HG03439 (cell line): Measurements from ENCODE around the gene LHPP.

ENCODE experiments used
- ATAC-seq: cut with Tn5 transposase; IDR thresholded peaks from one replicate; pipeline ENCODE4 v1.9.1; 2021; ENCODE audit warnings: mild to moderate bottlenecking, moderate library complexity; ENCODE audit not compliant: unreplicated experiment

The LHPP gene

DNA sequence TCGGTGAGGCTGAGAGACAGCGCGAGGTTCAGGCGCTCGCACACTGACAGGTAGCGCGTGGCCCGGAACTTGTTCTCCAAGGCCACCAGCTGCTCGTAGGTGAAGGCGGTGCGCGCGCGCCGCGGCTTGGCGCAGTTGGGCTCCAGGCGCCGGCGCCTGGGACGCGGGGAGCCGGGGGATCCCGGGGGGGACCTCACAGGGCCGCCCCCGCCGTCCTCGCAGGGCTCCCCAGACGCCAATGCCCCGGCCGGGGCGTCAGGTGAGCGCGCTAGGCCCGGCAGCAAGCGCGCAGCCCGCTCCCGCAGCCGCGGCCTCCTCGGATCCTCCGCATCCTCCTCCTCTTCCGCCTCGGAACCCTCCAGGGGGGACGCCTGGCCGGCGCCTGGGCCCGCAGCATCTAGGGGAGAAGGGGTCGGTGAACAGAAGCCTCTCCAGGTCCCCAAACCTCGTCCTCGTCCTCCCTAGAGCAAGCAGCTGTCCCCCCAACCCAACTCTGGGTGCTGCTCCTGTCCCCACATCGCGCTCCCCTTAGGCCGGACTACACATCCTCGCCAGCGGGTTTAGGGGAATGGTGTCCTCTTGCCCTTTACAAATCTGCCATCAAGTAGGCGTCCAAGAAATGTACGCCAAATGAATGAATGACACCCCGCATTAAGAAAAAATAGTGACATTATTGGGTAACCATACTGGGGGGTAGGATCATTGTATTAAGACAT lies 13.7 kb upstream of the LHPP start:
- no peak for ATAC-seq

DNA sequence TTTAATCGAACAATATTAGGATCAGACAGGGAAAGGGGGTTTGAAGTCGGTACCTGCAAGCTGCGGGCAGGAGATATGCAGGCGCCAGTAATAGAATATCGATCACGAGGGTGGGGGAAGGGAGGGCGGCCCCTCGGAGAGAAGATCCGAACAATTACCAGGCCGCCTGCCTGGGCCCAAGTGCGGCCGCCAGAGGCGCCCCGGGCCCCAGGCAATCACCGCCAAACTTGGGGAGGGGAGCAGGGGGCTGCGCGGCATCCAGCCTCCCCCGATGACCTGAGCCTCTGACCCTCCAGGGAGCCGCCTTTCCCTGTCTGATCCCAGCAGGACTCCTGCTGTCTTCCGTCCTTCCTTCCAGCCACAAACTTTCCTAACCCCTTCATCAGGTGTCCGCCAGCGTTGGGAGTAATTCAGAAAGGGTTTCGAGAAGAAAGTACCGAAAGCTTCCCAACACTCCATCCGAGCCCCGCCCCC lies 12.9 kb upstream of the LHPP start:
- ATAC-seq = no peak

DNA sequence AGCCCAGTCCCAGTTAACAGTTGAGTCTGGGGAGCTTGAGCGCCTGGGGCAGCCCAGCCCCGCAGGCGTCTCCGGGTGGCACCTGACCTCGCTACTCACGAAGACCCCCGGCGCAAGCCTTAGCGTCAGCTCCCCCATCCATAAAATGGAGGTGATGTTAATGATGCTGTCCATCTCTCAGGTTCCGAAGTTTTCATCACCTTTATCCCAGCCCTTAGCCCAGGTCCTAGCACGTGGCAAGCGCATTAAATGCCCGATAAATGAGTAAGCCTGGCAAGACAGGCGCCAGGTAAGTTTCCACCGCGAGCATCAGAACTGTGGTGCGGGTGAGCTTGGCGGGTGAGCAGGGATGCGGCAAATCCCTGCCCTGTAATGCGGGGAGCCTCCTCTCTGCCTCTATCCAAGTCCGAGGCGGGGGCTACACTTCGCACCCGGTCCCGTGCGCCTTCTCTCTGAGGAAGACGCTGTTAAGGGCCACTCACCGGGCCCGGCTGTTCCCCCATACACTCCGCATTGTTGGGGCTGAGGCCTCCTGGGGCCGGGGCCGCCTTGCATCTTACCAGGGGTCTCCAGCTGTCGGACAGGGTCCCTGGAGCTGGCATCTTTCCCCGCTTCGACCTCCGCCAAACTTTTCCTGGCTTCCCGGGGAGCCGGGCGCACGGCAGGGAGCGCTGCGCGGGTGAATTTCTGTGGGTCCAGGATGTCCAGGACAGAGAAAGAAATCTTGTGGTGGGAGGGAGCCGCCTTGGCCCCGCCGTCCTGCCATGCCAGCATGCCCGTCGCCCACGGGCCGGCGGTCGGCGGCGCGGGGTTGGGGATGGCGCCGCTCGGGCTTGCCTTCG lies 12.2 kb upstream of the LHPP start:
- no peak for ATAC-seq

DNA sequence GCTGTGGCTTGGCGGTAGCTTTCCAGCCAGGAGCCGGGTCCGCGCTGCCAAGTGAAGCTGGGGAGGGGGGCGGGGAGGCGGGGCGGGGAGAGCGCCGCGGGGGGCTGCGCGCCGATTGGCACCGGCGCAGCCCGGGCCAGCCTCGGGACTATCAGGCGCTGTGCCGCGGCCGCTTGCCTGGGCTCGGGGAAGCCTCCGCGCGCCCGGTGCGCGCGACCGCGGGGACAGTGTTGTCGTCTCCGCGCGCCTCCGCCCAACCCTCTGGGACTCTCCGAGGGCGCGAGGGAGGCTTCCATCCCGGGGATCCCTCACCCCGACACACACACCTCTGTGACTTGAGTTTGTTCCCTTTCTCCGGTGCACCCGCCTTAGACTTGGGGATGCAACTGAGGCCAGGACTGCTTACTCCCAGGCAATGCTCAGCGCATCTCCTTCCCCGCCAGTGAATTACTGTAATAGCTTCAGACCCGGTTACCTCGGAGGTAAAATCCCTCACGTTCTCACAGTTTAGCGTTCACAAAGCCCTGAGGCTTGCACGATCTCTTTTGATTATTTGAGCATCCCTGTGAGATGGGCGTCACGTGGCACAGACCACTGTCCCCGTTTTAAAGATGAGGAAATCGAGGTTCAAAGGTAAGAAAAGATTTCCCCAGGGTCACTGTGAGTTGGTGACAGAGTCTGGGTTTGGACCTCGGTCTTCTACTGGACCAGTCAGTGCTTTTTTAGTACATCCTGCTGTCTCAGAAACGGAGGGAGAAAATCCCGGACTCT lies 11.4 kb upstream of the LHPP start, which contains the start of gene NKX1-2:
Gene NKX1-2 (minus strand): TSS at position 24 of the 771 bp plus-strand sequence. CDS start 92 bp downstream, outside the sequence.
- ATAC-seq = no peak

DNA sequence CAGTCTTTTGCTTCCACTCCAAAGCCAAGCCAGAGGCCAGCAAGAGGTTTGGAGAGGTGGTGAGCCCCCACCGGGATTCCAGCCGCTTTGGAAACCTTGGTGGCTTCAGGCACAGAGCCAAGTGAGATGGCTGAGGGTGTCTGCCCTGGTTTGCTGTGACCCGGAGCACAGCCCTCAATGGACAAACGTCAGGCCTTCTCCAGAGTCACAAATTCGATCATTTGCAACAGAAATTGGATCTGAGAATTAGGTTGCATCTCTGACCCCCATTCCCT lies 10.9 kb upstream of the LHPP start:
- ATAC-seq = no peak

DNA sequence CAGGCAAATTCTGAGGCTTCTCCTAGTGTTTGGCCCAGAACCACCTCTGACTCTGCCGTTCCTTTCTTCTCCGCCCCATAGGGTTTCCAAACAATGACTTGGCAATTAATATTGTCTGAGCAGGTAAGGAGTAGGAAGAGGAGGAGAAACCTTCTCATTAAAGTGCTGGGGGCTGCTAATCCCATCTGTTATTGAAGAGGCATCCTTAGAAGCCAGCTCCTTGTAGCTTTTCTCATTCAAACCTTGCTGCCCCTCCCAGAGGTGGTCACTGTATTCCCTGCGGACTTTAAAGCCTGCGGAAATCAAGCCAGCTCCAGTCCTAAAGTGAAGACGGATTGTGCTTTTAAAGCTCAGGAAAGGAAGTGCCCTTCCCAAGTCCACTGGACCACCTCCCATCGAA lies 10.3 kb upstream of the LHPP start:
- no peak for ATAC-seq

DNA sequence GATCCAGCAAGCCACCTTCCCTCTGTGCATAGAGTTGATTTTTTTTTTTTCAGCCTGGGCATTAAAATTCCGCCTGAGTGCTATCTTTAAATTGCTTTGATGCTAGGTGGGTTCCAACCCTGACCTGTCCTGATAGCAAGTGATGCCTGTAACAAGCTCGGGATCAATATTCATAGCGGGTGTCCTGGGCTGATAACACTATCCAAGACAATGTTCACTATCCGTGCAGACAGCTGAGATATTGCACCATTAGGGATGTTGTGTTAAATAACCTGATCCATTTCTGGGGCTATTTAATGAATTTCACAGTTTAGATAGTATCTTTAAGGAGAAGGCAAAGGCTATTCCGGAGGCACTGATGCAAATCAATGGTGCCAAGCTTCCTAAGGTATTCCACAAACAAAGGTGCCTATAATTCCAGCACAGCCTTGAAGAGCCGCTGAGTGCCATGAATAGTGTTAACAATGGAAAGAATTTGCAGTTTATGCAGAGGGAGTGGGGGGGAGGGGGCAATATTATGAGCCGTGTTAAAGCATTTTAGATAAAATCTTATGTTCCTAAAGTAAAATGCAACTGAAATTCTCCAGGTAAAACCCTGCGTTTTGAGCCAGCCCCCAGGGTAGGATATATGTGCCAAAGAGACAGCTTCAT lies 7.5 kb upstream of the LHPP start:
- no peak for ATAC-seq

DNA sequence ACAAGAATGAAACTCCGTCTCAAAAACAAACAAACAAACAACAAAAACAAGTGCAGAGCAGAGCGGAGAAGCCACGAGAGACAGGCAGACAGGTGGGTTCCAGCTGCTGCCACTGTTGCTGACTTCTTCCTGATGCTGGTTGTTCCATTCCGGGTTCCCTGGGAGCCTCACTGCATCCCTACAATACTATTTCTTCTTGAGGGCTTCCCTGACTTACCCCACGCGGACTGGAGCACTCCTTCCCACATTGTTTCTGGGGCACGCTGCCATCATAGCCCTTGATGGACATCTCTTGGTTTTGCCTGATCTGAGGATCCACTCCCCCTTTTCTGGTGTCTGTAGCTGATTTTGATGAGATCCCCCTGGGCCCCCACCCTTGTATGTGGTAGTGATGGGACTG lies 6.2 kb upstream of the LHPP start:
- ATAC-seq = no peak

GRCh38 chr10:124458473-124458872 lies 3.1 kb upstream of the LHPP start:
- ATAC-seq = no peak

DNA sequence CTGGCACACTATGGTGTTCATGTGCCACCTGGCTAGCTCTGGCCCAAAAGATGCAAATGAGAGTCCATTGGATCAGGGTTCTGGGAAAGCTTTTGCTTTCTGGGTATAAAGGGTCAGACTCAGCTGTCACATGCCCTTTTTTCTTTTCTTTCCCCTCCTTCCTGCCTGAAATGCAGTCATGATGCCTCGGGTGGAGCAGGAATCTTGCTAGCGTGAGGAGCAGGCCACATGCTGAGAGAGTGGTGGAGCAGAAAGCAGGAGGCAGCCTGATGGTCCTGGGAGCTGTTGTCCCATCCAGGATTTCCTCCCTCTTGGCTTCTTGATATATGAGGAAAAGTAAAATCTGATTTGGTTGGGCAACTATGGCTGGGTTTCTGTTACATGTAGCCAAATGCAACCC lies 2.7 kb upstream of the LHPP start:
- no peak for ATAC-seq

GRCh38 chr10:124459395-124459794 lies 2.2 kb upstream of the LHPP start:
- no peak for ATAC-seq

DNA sequence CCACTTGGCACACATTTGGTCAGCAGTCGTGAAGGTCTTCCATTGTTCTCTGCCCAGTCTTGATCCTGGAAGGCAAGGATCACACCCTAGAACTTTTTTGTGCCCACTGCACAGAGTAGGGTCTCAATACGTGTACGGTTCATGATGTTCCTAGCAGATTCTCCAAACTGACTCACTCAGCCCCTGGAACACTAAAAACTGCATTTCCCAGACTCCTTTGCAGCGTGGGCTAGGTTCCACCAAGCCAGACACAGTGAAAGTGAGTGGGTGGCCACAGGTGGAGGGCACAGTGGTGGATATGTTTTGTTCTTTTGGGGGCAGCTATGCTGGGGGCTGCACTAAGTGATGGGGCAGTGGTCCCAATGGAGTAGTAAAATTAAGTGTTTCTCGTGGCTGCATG lies 1.5 kb upstream of the LHPP start:
- ATAC-seq = no peak

DNA sequence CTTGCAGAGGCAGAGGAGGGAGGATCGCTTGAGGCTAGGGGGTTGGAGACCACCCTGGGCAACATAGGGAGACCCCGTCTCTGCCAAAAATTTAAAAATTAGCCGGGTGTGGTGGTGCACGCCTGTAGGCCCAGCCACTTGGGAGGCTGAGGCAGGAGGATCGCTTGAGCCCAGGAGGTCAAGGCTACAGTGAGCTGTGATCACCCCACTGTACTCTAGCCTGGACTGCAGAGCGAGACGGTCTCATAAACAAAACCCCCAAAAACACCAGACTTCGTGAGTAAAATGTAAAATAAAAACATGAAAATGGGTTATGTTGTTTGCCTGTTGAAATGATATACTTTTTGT lies 699 bp downstream of the LHPP start:
- no peak for ATAC-seq

- no peak for ATAC-seq
Measured at GRCh38 chr10:124464028-124464965, 2.7 kb downstream of the LHPP start.

GRCh38 chr10:124465003-124465776 lies 3.6 kb downstream of the LHPP start:
- ATAC-seq = no peak

DNA sequence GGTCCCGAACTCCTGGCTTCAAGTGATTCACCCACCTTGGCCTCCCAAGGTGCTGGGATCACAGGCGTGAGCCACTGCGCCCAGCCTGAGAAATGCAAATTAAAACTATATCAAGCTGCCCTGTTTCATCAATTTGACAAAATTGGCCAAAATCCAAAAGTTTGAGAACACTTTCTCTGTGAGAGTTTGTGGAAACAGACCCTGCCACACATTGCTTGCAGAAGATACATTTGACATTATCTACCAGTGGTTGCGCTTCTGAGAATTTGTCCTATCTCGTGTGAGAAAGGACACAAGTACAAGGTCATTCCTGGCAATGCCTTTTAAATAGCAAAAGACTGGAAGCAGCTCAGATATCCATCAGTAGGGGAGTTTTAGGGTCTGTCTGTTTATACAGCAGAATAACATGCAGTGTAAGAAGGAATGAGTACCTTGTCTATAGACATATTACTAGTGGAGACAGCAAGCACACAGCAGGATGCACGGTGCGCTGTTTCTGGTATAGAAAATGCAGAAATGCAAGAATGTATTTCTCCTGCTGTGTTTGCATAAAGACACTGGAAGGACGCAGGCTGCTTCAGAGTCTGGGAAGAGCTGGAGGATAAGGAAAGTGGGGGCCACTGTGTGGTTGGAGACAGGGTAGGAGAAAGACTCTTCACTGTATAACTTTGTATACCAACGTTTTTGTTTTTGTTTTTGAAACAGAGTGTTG lies 4.3 kb downstream of the LHPP start:
- no peak for ATAC-seq

DNA sequence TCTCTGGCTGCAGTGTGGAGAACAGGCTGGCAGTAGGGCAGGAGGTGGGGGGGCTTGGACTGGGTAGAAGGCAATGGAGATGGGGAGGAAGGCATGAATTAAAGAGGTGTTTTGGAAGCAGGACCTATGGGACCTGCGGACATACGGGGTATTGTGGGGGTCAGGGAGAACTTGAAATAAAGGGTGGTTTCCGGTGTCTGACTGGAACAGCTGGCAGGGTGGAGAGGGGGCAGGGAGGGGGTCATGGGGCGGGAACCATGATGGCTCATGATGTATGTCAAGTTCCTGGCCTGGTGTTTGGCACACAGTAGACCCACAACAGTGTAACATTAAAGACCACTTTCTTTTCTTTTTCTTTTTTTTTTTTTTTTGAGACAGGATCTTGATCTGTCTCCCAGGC lies 5.5 kb downstream of the LHPP start:
- ATAC-seq = no peak

- ATAC-seq = no peak
Measured at GRCh38 chr10:124468624-124469023, 7.0 kb downstream of the LHPP start.
